ENCODE results near the gene HSPA1L.
"Not testable (repeated sequence)": the region's sequence is repeated elsewhere in the genome, so short reads cannot be mapped to it uniquely, and the experiment has no call there.

HSPA1L gene

DNA sequence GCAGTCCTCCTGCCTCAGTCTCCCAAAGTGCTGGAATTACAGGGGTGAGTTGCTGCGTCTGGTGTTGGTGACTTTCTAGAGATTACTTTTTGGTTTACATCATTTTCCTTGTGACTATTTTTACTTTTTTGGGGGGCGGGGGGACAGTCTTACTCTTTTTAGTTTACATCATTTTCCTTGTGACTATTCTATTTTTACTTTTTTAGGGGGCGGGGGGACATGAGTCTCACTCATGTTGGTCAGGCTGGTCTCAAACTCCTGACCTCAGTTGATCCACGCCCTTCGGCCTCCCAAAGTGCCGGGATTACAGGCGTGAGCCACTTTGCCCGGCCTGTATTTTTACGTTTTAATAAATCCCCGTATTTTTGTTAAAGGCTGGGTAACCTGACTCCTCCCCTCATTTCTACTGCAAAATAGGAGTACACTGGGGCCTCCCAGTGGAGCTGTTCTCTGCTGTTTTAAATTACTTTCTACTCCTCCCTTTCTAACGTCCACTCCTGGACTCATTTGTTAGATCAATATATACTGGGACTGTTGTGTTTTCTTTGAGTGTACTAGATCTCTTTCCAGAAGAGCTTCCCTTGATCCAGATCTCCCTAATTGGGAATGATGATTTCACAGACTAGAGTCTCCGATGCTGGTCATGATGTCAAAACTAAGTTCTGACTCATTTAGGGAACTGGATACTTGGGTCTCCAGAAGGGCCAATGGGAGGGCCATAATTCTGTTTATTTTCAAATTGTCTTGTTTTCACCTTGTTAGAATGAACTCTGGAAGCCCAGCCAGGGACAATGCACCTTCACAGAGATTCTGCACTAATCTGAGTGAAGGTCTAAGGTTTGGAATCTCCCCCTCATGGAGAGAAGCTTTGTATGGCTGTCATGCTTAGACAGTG is 21.6 kb upstream of the HSPA1L start:
- no peak for DNase-seq

DNA sequence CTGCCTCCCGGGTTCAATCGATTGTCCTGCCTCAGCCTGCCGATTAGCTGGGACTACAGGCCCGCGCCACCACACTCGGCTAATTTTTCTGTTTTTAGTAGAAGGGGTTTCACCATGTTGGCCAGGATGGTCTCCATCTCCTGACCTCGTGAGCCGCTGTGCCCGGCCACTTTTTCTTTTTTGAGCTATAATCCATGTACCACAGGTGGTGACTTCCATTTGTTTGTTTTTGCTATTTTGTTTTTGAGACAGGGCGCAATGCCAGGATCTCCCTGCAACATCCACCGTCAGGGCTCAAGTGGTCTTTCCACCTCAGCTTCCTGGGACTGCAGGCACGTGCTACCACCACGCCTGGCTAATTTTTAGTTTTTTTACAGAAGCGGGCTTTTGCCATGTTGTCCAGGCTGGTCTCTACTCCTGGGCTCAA is 21.0 kb upstream of the HSPA1L start:
- DNase-seq: no peak

DNA sequence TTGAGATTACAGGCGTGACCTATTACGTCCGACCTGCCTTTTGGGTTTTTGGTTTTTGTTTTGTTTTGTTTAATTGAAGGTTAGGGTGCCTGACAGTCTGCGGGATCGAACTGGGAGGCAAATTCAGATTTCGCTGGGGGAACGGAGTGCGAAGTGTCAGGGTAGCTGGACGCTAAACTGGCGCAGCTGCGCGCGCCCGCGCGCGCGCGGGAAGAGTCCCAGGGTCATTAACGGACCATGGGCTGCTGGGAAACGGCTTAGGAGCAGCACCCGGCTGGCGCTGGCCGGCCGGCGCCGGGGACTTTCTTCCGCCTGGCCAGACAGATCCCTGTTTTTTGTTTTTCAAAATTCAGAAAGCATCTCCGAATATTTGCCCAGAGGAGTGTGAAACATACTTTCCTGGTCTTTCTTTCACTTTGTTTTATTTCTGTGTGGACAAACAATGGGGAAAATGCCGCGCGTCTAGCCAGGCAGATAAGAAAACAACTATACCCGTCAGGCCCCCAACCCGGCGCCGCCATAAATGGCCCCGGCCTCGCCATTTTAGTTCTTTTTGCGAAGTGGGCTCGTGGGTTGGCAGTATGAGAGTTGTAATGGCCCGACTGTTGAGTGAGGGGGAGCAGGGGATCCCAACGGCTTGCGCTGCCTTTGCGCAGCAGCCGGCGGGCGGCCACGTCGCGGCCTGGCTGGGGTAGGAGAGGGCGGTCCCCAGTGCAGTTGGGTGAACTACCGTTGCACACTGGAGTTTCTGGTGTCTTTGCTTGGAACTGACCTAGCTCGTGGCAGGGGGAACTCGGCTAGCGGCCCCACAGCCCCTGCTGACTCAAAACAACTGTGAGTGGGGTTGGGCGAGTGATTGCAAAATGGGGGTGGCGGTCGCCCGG is 19.5 kb upstream of the HSPA1L start:
- peak; percentile 86 for DNase-seq

DNA sequence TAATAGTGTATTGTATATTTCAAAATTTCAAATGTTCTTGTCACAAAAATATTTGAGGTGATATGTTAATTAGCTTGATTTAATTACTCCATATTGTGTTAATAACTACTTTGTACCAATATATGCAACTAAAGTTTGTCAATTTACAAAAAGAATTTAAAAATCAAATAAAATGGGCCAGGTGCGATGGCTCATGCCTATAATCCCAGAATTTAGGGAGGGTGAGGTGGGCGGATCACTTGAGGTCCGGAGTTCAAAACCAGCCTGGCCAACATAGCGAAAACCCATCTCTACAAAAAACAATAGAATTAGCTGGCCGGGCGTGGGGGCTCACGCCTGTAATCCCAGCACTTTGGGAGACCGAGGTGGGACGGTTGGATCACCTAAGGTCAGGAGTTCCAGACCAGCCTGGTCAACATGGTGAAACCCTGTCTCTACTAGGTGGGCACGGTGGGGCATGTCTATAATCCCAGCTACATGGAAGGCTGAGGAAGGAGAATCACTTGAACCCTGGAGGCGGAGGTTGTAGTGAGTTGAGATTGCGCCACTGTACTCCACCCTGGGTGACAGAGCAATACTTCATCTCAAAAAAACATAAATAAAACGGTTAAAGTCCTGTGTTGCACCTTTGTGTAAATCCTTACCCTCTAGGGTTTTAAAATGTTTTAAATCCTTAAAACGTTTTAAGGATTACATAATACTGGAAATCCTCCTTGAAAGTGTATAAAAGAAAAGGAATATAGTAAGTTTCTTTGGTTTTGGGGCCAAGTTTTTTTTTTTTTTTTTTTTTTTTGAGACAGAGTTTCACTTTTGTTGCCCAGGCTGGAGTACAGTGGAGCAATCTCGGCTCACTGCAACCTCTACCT is 16.5 kb upstream of the HSPA1L start:
- DNase-seq: no peak

- no peak for DNase-seq
Measured at GRCh38 chr6:31830886-31831335, 15.8 kb upstream of the HSPA1L start.

GRCh38 chr6:31829633-31830283 is 14.7 kb upstream of the HSPA1L start:
- DNase-seq: no peak

DNA sequence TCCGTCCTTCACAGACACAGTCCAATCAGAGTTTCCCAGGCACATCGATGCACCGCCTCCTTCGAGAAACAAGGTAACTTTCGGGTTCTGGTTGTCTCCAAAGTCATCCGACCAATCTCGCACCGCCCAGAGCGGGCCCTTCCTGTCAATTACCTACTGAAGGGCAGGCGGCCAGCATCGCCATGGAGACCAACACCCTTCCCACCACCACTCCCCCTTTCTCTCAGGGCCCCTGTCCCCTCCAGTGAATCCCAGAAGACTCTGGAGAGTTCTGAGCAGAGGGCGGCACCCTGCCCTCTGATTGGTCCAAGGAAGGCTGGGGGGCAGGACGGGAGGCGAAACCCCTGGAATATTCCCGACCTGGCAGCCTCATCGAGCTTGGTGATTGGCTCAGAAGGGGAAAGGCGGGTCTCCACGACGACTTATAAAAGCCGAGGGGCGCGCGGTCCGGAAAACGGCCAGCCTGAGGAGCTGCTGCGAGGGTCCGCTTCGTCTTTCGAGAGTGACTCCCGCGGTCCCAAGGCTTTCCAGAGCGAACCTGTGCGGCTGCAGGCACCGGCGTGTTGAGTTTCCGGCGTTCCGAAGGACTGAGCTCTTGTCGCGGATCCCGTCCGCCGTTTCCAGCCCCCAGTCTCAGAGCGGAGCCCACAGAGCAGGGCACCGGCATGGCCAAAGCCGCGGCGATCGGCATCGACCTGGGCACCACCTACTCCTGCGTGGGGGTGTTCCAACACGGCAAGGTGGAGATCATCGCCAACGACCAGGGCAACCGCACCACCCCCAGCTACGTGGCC is 12.4 kb upstream of the HSPA1L start, which contains the start of gene HSPA1B:
Gene HSPA1B (plus strand): TSS at position 453 of the 794 bp plus-strand sequence. CDS start 213 bp downstream, at position 666.
- DNase-seq: peak; percentile 96

GRCh38 chr6:31826793-31827285 is 11.8 kb upstream of the HSPA1L start:
- peak; percentile 64 for DNase-seq

- no peak for DNase-seq
Measured at GRCh38 chr6:31825553-31825952, 10.5 kb upstream of the HSPA1L start.

DNA sequence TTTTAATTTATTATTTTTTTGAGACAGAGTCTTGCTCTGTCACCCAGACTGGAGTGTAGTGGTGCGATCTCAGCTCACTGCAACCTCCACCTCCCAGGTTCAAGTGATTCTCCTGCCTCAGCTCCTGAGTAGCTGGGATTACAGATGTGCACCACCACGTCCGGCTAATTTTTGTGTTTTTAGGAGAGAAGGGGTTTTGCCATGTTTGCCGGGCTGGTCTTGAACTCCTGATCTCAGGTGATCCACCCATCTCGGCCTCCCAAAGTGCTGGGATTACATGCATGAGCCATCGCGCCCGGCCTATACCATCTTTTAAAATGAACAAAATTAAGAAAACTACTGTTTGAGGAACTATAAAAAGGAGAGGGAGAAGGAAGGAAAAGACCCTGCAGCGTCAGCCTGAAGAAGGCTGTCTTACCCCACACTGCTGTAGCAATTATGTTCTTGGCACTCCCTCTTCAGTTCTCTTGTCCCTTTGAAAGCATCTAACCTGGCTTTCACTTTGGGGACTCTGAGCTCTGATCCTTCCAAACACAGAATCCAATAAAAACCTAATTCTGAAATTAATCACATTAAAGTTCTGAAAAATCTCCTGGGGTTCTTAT is 8.6 kb upstream of the HSPA1L start:
- not testable (repeated sequence) for DNase-seq

GRCh38 chr6:31822036-31822821 is 7.1 kb upstream of the HSPA1L start:
- peak; percentile 66 for DNase-seq

- DNase-seq: peak; percentile 87
Measured at GRCh38 chr6:31821301-31822035, 6.4 kb upstream of the HSPA1L start.

DNA sequence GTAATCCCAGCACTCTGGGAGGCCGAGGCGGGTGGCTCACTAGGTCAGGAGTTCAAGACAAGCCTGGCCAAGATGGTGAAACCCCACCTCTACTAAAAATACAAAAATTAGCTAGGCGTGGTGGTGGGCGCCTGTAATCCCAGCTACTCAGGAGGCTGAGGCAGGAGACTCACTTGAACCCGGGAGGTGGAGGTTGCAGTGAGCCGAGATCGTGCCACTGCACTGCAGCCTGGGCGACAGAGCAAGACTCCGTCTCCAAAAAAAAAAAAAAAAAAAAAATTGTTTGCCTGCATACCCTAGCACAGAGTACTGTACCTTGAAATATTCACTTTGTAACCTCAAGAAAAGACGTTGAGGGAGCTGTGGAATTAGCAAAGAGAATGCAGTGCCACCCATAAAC is 5.3 kb upstream of the HSPA1L start:
- not testable (repeated sequence) for DNase-seq

- DNase-seq: no peak
Measured at GRCh38 chr6:31819871-31820299, 4.8 kb upstream of the HSPA1L start.

DNA sequence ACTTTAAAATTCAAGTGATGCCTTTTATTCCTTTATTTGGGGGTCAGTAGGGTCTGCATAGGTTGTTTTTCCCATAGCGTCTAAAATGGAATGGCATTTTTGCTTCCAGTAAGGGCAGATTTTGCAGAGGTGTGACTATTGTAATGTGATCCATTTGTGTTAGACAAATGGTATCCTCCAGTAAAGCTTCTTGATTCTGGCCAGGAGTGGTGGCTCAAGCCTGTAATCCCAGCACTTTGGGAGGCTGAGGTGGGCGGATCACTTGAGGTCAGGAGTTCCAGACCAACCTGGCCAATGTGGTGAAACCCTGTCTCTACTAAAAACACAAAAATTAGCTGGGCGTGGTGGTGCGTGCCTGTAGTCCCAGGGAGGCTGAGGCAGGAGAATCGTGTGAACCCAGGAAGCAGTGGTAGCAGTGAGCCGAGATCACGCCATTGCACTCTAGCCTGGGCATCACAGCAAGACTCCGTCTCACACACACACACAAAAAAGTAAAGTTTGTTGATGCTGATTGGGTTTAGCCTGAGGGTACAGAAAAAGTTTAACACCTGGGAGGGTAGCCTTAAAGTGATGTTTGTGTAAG is 2.9 kb upstream of the HSPA1L start:
- not testable (repeated sequence) for DNase-seq

GRCh38 chr6:31817133-31817928 is 2.2 kb upstream of the HSPA1L start:
- DNase-seq: not testable (repeated sequence)

DNA sequence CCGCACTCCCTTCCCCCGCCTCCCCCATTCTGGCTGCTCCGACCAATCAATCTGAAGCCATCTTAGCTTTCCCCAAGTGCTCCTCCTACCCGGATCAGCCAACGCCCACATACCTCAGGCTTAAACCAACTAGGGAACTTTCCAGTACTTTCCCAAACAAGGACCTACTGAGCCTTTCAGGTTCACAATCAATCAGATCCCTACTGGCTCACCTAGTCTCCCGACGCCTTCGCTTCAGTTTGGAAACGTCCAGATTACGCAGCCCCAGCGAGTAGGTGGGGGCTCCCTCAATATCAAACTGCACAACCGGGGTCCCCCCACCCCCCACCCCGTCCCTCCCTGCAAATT is 432 bp downstream of the HSPA1L start:
- peak; percentile 76 for DNase-seq

- no peak for DNase-seq
Measured at GRCh38 chr6:31813465-31813849, 1.6 kb downstream of the HSPA1L start.

Data from activated CD4-positive, alpha-beta T cell treated with anti-CD3 and anti-CD28 coated beads for 48 hours (primary cell).